Stimulated activated CD4-positive, alpha-beta T cell treated with anti-CD3 and anti-CD28 coated beads, Interleukin-15, amount 100 ng/mL, for 24 hours (primary cell): ENCODE results near the gene MAPK1IP1L.

ENCODE experiments used
- DNase-seq: peaks from one replicate; pipeline ENCODE4 v3.0.0-alpha.2; 2020

The MAPK1IP1L gene

GRCh38 chr14:55098561-55098898 lies 47.1 kb downstream of the MAPK1IP1L start:
- DNase-seq: no peak

GRCh38 chr14:55099756-55100155 lies 48.3 kb downstream of the MAPK1IP1L start:
- no peak for DNase-seq

- DNase-seq: no peak
Observed at GRCh38 chr14:55101698-55102097, 50.3 kb downstream of the MAPK1IP1L start.

- peak; percentile 49 for DNase-seq
Observed at GRCh38 chr14:55102141-55102621, 50.7 kb downstream of the MAPK1IP1L start.

GRCh38 chr14:55103005-55103640 lies 51.7 kb downstream of the MAPK1IP1L start:
- peak; percentile 57 for DNase-seq

GRCh38 chr14:55103971-55104954 lies 52.8 kb downstream of the MAPK1IP1L start:
- DNase-seq: no peak

- no peak for DNase-seq
Observed at GRCh38 chr14:55105991-55106390, 54.5 kb downstream of the MAPK1IP1L start.

- DNase-seq: peak; percentile 55
Observed at GRCh38 chr14:55107766-55108554, 56.5 kb downstream of the MAPK1IP1L start.

GRCh38 chr14:55109836-55110235 lies 58.4 kb downstream of the MAPK1IP1L start:
- no peak for DNase-seq

GRCh38 chr14:55111122-55111708 lies 59.8 kb downstream of the MAPK1IP1L start:
- no peak for DNase-seq

- DNase-seq: no peak
Observed at GRCh38 chr14:55114720-55115119, 63.3 kb downstream of the MAPK1IP1L start.

- DNase-seq: no peak
Observed at GRCh38 chr14:55115460-55115859, 64.0 kb downstream of the MAPK1IP1L start.

- DNase-seq: no peak
Observed at GRCh38 chr14:55115861-55116245, 64.4 kb downstream of the MAPK1IP1L start.

GRCh38 chr14:55116246-55117030 lies 65.0 kb downstream of the MAPK1IP1L start:
- no peak for DNase-seq

GRCh38 chr14:55117803-55118441 lies 66.5 kb downstream of the MAPK1IP1L start:
- no peak for DNase-seq

GRCh38 chr14:55118761-55119160 lies 67.3 kb downstream of the MAPK1IP1L start:
- DNase-seq: no peak
